NCI-H82 treated with DMSO at 0.1 percent for 48 hours (cell line): ENCODE measurements around the gene AKR1C4.
"Not testable (repeated sequence)": the region's sequence is repeated elsewhere in the genome, so short reads cannot be mapped to it uniquely, and the experiment has no call there.

Source experiments
- DNase-seq: peaks from one replicate; lab custom pipeline; 2025; ENCODE audit not compliant: unreplicated experiment; lab: John Stamatoyannopoulos, UW

Gene AKR1C4

GRCh38 chr10:5196702-5197113, at the start of gene AKR1C4:
AKR1C4 (plus strand) TSS chr10:5196837; CDS start chr10:5196868, 31 bp downstream.
- no peak for DNase-seq

GRCh38 chr10:5146920-5147254, 49.8 kb upstream of the AKR1C4 start:
- no peak for DNase-seq

GRCh38 chr10:5147255-5147980, 49.2 kb upstream of the AKR1C4 start:
- DNase-seq = no peak

- DNase-seq = no peak
Observed at GRCh38 chr10:5147981-5148677, 48.5 kb upstream of the AKR1C4 start.

GRCh38 chr10:5148678-5149032, 48.0 kb upstream of the AKR1C4 start:
- DNase-seq = no peak

- no peak for DNase-seq
Observed at GRCh38 chr10:5151076-5151475, 45.6 kb upstream of the AKR1C4 start.

- no peak for DNase-seq
Observed at GRCh38 chr10:5155951-5156350, 40.7 kb upstream of the AKR1C4 start.

GRCh38 chr10:5157501-5157900, 39.1 kb upstream of the AKR1C4 start:
- no peak for DNase-seq

- no peak for DNase-seq
Observed at GRCh38 chr10:5159126-5159525, 37.5 kb upstream of the AKR1C4 start.

- no peak for DNase-seq
Observed at GRCh38 chr10:5163487-5163886, 33.1 kb upstream of the AKR1C4 start.

- DNase-seq = no peak
Observed at GRCh38 chr10:5165738-5166137, 30.9 kb upstream of the AKR1C4 start.

- no peak for DNase-seq
Observed at GRCh38 chr10:5168897-5169420, 27.7 kb upstream of the AKR1C4 start.

- DNase-seq = not testable (repeated sequence)
Observed at GRCh38 chr10:5175581-5175980, 21.1 kb upstream of the AKR1C4 start.

- not testable (repeated sequence) for DNase-seq
Observed at GRCh38 chr10:5180503-5180902, 16.1 kb upstream of the AKR1C4 start.

GRCh38 chr10:5183923-5184322, 12.7 kb upstream of the AKR1C4 start:
- no peak for DNase-seq

GRCh38 chr10:5184987-5185775, 11.5 kb upstream of the AKR1C4 start, which contains the start of gene AKR1C8:
AKR1C8 (minus strand) TSS chr10:5185150; CDS start chr10:5185104, 46 bp downstream.
- no peak for DNase-seq

GRCh38 chr10:5187867-5188266, 8.8 kb upstream of the AKR1C4 start:
- DNase-seq = no peak

GRCh38 chr10:5188358-5188757, 8.3 kb upstream of the AKR1C4 start:
- no peak for DNase-seq

GRCh38 chr10:5194431-5194830, 2.2 kb upstream of the AKR1C4 start:
- DNase-seq = no peak

- no peak for DNase-seq
Observed at GRCh38 chr10:5195727-5196374, 786 bp upstream of the AKR1C4 start.

- DNase-seq = no peak
Observed at GRCh38 chr10:5198386-5198785, 1.7 kb downstream of the AKR1C4 start.
